Epithelial cell of esophagus (primary cell): ENCODE data around the gene MEGF9.

Experiments
- DNase-seq: peaks from one replicate; pipeline ENCODE4 v3.0.0; 2010; ENCODE audit warnings: low read depth
- H3K4me3 ChIP-seq: 2 replicates; pipeline ENCODE4 v1.5.1; 2011; ENCODE audit warnings: mild to moderate bottlenecking, low read length, control low read depth
- CTCF ChIP-seq: IDR thresholded peaks from 2 replicates; pipeline ENCODE4 v1.5.1; 2011; ENCODE audit warnings: low read depth, mild to moderate bottlenecking, low read length, control low read depth, inconsistent platforms; ENCODE audit not compliant: insufficient read depth; ENCODE audit errors: missing control alignments

MEGF9 gene

GRCh38 chr9:120627073-120627472 lies 87.2 kb downstream of the MEGF9 start:
- TF ChIP-seq CTCF, result no peak
- H3K4me3 ChIP-seq, result no peak overlapping the region
- no peak for DNase-seq

DNA sequence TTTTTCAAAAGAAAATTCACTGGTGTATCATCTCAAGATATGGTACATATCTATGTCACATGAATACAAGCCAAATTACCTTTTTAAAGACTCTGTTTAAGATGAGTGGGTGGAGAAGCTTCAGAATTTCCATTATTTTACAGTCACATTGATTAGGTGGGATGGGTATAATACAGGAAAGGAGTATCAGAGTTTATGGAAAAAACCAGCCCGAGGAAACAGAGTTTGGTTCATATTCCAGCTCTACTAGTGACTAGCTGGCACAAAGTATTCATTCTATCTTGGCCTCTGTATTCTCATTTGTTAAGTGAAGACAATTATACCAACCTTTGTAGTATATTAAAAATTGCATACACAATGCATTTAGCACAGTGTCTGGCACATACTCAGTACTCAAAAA lies 87.8 kb downstream of the MEGF9 start:
- DNase-seq, result no peak
- no peak overlapping the region for H3K4me3 ChIP-seq
- no peak for TF ChIP-seq CTCF

GRCh38 chr9:120625222-120625621 lies 89.0 kb downstream of the MEGF9 start:
- no peak for TF ChIP-seq CTCF
- no peak overlapping the region for H3K4me3 ChIP-seq
- peak; percentile 71 for DNase-seq

DNA sequence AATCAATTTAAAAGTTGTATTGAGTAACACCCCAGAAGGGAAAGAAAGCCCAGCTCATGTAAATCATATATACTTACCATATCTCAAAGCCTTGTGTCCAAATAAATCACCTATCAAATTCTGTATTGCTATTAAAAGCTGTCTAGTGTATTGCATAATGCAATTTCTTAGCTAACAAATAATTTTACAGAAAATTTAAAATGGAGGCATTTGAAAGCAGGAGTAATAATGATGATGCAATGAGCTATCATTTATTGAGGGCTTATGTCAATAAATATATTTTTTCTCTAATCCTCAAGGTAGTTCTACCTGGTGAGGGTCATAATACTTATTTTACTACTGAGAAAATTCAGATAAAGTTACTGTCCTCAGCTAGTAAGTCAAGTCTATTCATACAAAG lies 91.5 kb downstream of the MEGF9 start:
- DNase-seq, result no peak
- no peak for TF ChIP-seq CTCF
- H3K4me3 ChIP-seq, result no peak overlapping the region

- DNase-seq, result no peak
- no peak for TF ChIP-seq CTCF
- H3K4me3 ChIP-seq, result no peak overlapping the region
Measured at GRCh38 chr9:120621941-120622340, 92.3 kb downstream of the MEGF9 start.

- peak; percentile 76 for DNase-seq
- TF ChIP-seq CTCF, result peak; percentile 82
- H3K4me3 ChIP-seq, result no peak overlapping the region
Measured at GRCh38 chr9:120619751-120620655, 94.3 kb downstream of the MEGF9 start.
